ENCODE measurements around the gene KLHL36.

DNA sequence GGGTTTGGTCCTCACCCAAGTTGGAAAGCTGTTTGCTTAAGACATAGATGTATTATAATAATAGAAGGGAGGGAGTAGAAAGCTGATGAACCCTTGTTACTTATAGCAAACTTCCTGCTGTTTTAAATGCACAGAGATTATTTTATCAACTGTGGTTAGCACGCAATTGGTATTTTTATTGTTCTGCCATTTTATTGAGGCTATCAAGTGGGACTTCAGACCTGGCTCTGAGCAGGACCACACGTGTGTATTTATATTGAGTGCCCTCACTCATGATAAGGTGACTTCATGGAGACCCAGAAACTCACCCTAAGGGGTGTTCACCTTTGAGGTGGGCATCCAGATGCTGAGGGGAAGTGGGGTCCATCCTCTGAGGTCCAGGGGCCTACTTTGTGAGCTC lies 17.0 kb downstream of the KLHL36 start:
- TF ChIP-seq POLR2A (IDR thresholded peaks at IDR 0.05; ENCODE audit: low read depth) (no peak), EP300 (IDR thresholded peaks at IDR 0.05) (no peak)
- TF ChIP-seq, protein P1, sequence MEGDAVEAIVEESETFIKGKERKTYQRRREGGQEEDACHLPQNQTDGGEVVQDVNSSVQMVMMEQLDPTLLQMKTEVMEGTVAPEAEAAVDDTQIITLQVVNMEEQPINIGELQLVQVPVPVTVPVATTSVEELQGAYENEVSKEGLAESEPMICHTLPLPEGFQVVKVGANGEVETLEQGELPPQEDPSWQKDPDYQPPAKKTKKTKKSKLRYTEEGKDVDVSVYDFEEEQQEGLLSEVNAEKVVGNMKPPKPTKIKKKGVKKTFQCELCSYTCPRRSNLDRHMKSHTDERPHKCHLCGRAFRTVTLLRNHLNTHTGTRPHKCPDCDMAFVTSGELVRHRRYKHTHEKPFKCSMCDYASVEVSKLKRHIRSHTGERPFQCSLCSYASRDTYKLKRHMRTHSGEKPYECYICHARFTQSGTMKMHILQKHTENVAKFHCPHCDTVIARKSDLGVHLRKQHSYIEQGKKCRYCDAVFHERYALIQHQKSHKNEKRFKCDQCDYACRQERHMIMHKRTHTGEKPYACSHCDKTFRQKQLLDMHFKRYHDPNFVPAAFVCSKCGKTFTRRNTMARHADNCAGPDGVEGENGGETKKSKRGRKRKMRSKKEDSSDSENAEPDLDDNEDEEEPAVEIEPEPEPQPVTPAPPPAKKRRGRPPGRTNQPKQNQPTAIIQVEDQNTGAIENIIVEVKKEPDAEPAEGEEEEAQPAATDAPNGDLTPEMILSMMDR (IDR thresholded peaks at IDR 0.05): no peak
